Smooth muscle cell (in vitro differentiated cells): ENCODE results near the gene TRIM37. TPM values are rescaled to one million over a fixed set of nuclear protein-coding genes. Genes with fewer than 3 reads are reported as not detected.

Experiments
- DNase-seq: peaks from one replicate; lab custom pipeline; 2025; ENCODE audit not compliant: unreplicated experiment; lab: John Stamatoyannopoulos, UW
- H2AFZ ChIP-seq: fragments of 200-600 bp; sonication (generic); 2 replicates; pipeline ENCODE4 v1.6.0; 2016; ENCODE audit warnings: antibody characterized with exemption, low read depth, mild to moderate bottlenecking
- H3F3A ChIP-seq: fragments of 200-600 bp; sonication (generic); 2 replicates; pipeline ENCODE4 v1.6.0; 2017; ENCODE audit warnings: antibody characterized with exemption, low read depth
- H3K27ac ChIP-seq: fragments of 200-600 bp; sonication (generic); 2 replicates; pipeline ENCODE4 v1.5.1; 2016; ENCODE audit warnings: low read depth, mild to moderate bottlenecking
- H3K27me3 ChIP-seq: fragments of 200-600 bp; sonication (generic); 2 replicates; pipeline ENCODE4 v1.6.1; 2016; ENCODE audit warnings: low read depth, mild to moderate bottlenecking
- H3K36me3 ChIP-seq: fragments of 200-600 bp; sonication (generic); 2 replicates; pipeline ENCODE4 v1.5.1; 2016; ENCODE audit warnings: low read depth
- H3K4me1 ChIP-seq: fragments of 200-600 bp; sonication (generic); 2 replicates; pipeline ENCODE4 v1.5.1; 2016; ENCODE audit warnings: low read depth
- H3K4me2 ChIP-seq: fragments of 200-600 bp; sonication (generic); 2 replicates; pipeline ENCODE4 v1.6.0; 2016; ENCODE audit warnings: mild to moderate bottlenecking
- H3K4me3 ChIP-seq: fragments of 200-600 bp; sonication (generic); 2 replicates; pipeline ENCODE4 v1.5.1; 2016; ENCODE audit warnings: mild to moderate bottlenecking
- H3K79me2 ChIP-seq: fragments of 200-600 bp; sonication (generic); 2 replicates; pipeline ENCODE4 v1.6.0; 2016; ENCODE audit warnings: low read depth, mild to moderate bottlenecking
- H3K9ac ChIP-seq: fragments of 200-600 bp; sonication (generic); 2 replicates; pipeline ENCODE4 v1.6.0; 2016; ENCODE audit warnings: low read depth
- H3K9me3 ChIP-seq: fragments of 200-600 bp; sonication (generic); replicated peaks from 2 replicates; pipeline ENCODE4 v1.5.1; 2016; ENCODE audit warnings: low read depth
- H4K20me1 ChIP-seq: fragments of 200-600 bp; sonication (generic); 2 replicates; pipeline ENCODE4 v1.6.0; 2016; ENCODE audit warnings: low read depth
- CTCF ChIP-seq: fragments of 200-600 bp; sonication (generic); IDR thresholded peaks from 2 replicates; pipeline ENCODE4 v1.5.1; 2017; ENCODE audit warnings: borderline replicate concordance, mild to moderate bottlenecking, antibody characterized with exemption; ENCODE audit not compliant: insufficient read depth, poor library complexity, severe bottlenecking
- WGBS: methylation state at CpG from one replicate; pipeline ENCODE4 v1.1.7; 2016; ENCODE audit warnings: low lambda C conversion rate; 5-methylcytosine and 5-hydroxymethylcytosine counted together
- polyA plus RNA-seq: library from polyadenylated mRNA; unstranded; fragments of >200 nt; fragmentation: Nextera tagmentation; extraction: Ambion mirVana; gene quantifications from 2 replicates; pipeline ENCODE4 v1.2.1, GENCODE V29; 2016
- total RNA-seq: library from RNA; depleted of rRNA; stranded (reverse); fragments of >200 nt; gene quantifications from 2 replicates; pipeline ENCODE4 v1.2.3, GENCODE V29; 2014

TRIM37 gene
- total and polyA plus RNA-seq, 2 experiments from 2014 or later: 8.0 to 16.5 TPM

DNA sequence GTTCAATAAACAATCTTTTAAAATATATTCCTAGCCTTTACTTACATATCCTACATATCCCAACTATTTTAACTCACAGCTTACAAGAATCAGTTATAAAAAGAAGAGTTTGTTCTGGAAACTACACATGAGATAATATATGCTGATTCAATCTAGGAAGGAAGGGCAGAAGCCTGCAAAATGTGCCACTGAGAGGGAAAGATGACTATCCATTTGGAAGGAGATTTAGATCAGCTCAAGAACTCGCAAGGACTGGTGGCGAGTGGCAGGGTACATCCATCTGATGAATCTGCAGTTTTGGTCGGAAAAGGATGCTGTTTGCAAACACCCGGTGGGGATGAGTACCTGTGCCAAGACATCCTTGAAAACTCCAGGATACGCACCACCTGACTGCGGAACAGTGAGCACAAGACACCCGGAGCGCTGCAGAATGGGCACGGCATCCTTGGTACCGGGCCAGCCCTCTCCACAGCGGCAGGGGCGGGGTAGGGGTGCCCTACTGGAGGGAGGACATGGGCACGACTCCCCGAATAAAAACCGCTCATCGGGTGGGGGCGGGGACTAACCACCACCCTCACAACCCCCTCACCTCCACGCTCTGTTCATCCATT, 723 bp downstream of the TRIM37 start:
- peak; percentile 25 for DNase-seq
- H3K4me1 ChIP-seq: peaks cover 11% of the 10 kb centered on the region
- peaks cover 4% of the 10 kb centered on the region for H4K20me1 ChIP-seq
- H3K4me3 ChIP-seq: peak overlapping the region; percentile 87
- no peaks in the 10 kb centered on the region for H3K36me3 ChIP-seq
- no peaks in the 10 kb centered on the region for H3K9me3 ChIP-seq
- H3K9ac ChIP-seq: peak overlapping the region; percentile 87
- H3K27me3 ChIP-seq: no peaks in the 10 kb centered on the region
- peak overlapping the region; percentile 74 for H3K27ac ChIP-seq
- H3K4me2 ChIP-seq: peak overlapping the region; percentile 92
- no peak for TF ChIP-seq CTCF
- H3F3A ChIP-seq: peaks cover 4% of the 10 kb centered on the region
- 3% methylated on average over 14 of the region's 18 CpGs for WGBS
- H2AFZ ChIP-seq: peak overlapping the region; percentile 72
- H3K79me2 ChIP-seq: peaks cover 23% of the 10 kb centered on the region

DNA sequence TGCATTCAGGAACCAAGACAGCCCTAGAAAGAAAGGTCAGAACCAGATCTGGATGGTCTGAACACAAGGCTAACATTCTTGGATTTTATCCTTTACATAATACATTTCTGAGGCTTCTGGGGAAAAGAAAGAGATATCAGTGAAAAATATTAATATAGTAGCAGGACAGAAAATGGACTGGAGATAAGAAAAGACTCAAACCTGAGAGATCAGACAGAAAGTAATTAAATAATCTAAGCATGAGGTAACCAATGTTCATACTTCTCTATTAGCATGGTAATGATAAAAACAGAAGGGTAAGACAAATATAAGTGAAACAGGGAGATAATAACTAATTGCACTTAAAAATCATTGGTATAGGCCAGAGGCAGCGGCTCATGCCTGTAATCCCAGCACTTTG, 5.5 kb downstream of the TRIM37 start:
- Histone ChIP-seq H3K9me3 (no peaks in the 10 kb centered on the region), H3K27ac (no peak overlapping the region), H3K4me1 (peaks cover 11% of the 10 kb centered on the region), H3F3A (no peaks in the 10 kb centered on the region), H3K9ac (no peak overlapping the region), H4K20me1 (peaks cover 4% of the 10 kb centered on the region), H3K4me2 (no peak overlapping the region), H3K36me3 (no peaks in the 10 kb centered on the region), H2AFZ (no peak overlapping the region), H3K4me3 (no peak overlapping the region), H3K79me2 (peaks cover 51% of the 10 kb centered on the region), H3K27me3 (no peaks in the 10 kb centered on the region)
- DNase-seq: no peak
- no peak for TF ChIP-seq CTCF
- whole genome bisulfite sequencing: 94% methylated on average over 1 of the region's 1 CpG

DNA sequence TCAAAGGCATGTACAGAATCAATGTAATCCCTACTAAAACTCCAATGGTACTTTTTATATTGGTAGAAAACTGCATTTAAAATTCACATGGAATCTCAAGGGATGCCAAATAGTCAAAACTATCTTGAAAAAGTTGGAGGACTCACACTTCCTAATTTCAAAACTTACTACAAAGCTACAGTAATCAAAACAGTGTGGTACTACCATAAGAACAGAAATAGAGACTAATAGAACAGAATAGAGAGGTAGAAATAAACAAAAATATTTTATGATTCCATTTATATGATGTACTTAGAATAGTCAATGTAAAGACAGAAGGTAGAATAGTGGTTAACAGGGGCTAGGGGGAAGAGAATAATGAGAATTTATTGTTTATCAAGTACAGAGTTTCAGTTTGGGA, 8.8 kb downstream of the TRIM37 start:
- TF ChIP-seq CTCF: no peak
- Histone ChIP-seq H3K36me3 (no peaks in the 10 kb centered on the region), H3K79me2 (peaks cover 28% of the 10 kb centered on the region), H3K4me1 (peaks cover 7% of the 10 kb centered on the region), H3K4me2 (no peak overlapping the region), H3K9ac (no peak overlapping the region), H3K27me3 (no peaks in the 10 kb centered on the region), H3K4me3 (no peak overlapping the region), H2AFZ (no peak overlapping the region), H3K27ac (no peak overlapping the region), H3F3A (peaks cover 14% of the 10 kb centered on the region), H4K20me1 (peaks cover 22% of the 10 kb centered on the region), H3K9me3 (no peaks in the 10 kb centered on the region)
- DNase-seq: no peak

GRCh38 chr17:59094861-59095530, 11.7 kb downstream of the TRIM37 start:
- no peak overlapping the region for H3K4me3 ChIP-seq
- H3F3A ChIP-seq: peaks cover 14% of the 10 kb centered on the region
- H3K4me1 ChIP-seq: peaks cover 7% of the 10 kb centered on the region
- H3K27ac ChIP-seq: peak overlapping the region; percentile 82
- no peaks in the 10 kb centered on the region for H3K27me3 ChIP-seq
- H3K9me3 ChIP-seq: no peaks in the 10 kb centered on the region
- no peak overlapping the region for H2AFZ ChIP-seq
- no peak for TF ChIP-seq CTCF
- DNase-seq: no peak
- H3K9ac ChIP-seq: no peak overlapping the region
- WGBS: 88% methylated on average over 6 of the region's 6 CpGs
- no peaks in the 10 kb centered on the region for H3K36me3 ChIP-seq
- H3K79me2 ChIP-seq: peaks cover 41% of the 10 kb centered on the region
- H3K4me2 ChIP-seq: peak overlapping the region; percentile 77
- peaks cover 17% of the 10 kb centered on the region for H4K20me1 ChIP-seq
